Ascending aorta (tissue), 2 donors: ENCODE data around the gene SLC12A2. TPM values are rescaled to one million over a fixed set of nuclear protein-coding genes. Genes with fewer than 3 reads are reported as not detected.

Experiments used
- DNase-seq, 2 donors: peaks; one replicate each; pipeline ENCODE4 v3.0.0-alpha.2; 2019; ENCODE audit warnings: low spot score in 2 of 2
- H3K27ac ChIP-seq, 2 donors: fragments of 200-600 bp; sonication (generic); one replicate each; pipeline ENCODE4 v1.5.1; 2016 to 2017; ENCODE audit warnings: mild to moderate bottlenecking in 1 of 2
- H3K27me3 ChIP-seq: fragments of 200-600 bp; sonication (generic); one replicate; pipeline ENCODE4 v1.5.1; 2017
- H3K36me3 ChIP-seq, 2 donors: fragments of 200-600 bp; sonication (generic); one replicate each; pipeline ENCODE4 v1.5.1; 2016
- H3K4me1 ChIP-seq, 2 donors: fragments of 200-600 bp; sonication (generic); one replicate each; pipeline ENCODE4 v1.5.1; 2016 to 2017; ENCODE audit warnings: mild to moderate bottlenecking in 1 of 2
- H3K4me3 ChIP-seq, 2 donors: fragments of 200-600 bp; sonication (generic); one replicate each; pipeline ENCODE4 v1.5.1; 2016 to 2017; ENCODE audit warnings: mild to moderate bottlenecking in 1 of 2
- H3K9me3 ChIP-seq, 2 donors: fragments of 200-600 bp; sonication (generic); one replicate each; pipeline ENCODE4 v1.5.1; 2016
- CTCF ChIP-seq, 3 experiments: fragments of 200-600 bp in 2 of 3; fragments of 450-650 bp in 1 of 3; sonication (generic) in 2 of 3; IDR thresholded peaks; one replicate each; pipeline ENCODE4 v1.5.1; 2016 to 2019; ENCODE audit warnings: antibody characterized with exemption in 3 of 3, mild to moderate bottlenecking in 1 of 3, moderate library complexity in 1 of 3
- intact Hi-C: fragments of 100-400 bp; cut with DNase I; formaldehyde crosslinking; loops from one replicate; pipeline ENCODE4 v1.15.1; 2023
- total RNA-seq: library from RNA; depleted of rRNA; stranded (reverse); fragments of >200 nt; gene quantifications from one replicate; pipeline ENCODE4 v1.1.0, GENCODE V29; 2016

SLC12A2 gene
- total RNA-seq, 1 donor from 2014 or later, result 11.8 TPM

- TF ChIP-seq CTCF (IDR thresholded peaks at IDR 0.05), result no peak
- H3K9me3 ChIP-seq, result peaks cover 5 to 36% of the 10 kb centered on the region in 2 donors
- no peaks in the 10 kb centered on the region for H3K27me3 ChIP-seq
- H3K4me3 ChIP-seq, result no peak overlapping the region
- no peaks in the 10 kb centered on the region for H3K36me3 ChIP-seq
- intact Hi-C loops, result no loop called here
- no peaks in the 10 kb centered on the region for H3K4me1 ChIP-seq
- no peak for DNase-seq
- H3K27ac ChIP-seq, result no peak overlapping the region
These were observed 13.7 kb downstream of the SLC12A2 start for GRCh38 chr5:128097224-128097623.

GRCh38 chr5:128097781-128098180, 14.2 kb downstream of the SLC12A2 start:
- no peak for TF ChIP-seq CTCF (IDR thresholded peaks at IDR 0.05)
- H3K4me1 ChIP-seq, result no peaks in the 10 kb centered on the region
- intact Hi-C loops, result no loop called here
- H3K36me3 ChIP-seq, result no peaks in the 10 kb centered on the region
- no peak overlapping the region for H3K27ac ChIP-seq
- no peak for DNase-seq
- peaks cover 5 to 36% of the 10 kb centered on the region in 2 donors for H3K9me3 ChIP-seq
- H3K27me3 ChIP-seq, result no peaks in the 10 kb centered on the region
- H3K4me3 ChIP-seq, result no peak overlapping the region

GRCh38 chr5:128099944-128100343, 16.4 kb downstream of the SLC12A2 start:
- Histone ChIP-seq H3K4me3 (no peak overlapping the region), H3K27ac (no peak overlapping the region), H3K27me3 (no peaks in the 10 kb centered on the region), H3K4me1 (no peaks in the 10 kb centered on the region), H3K9me3 (peaks cover 5 to 36% of the 10 kb centered on the region in 2 donors), H3K36me3 (no peaks in the 10 kb centered on the region)
- intact Hi-C loops, result no loop called here
- no peak for TF ChIP-seq CTCF (IDR thresholded peaks at IDR 0.05)
- DNase-seq, result no peak

- Histone ChIP-seq H3K4me1 (no peaks in the 10 kb centered on the region), H3K9me3 (peaks cover 5 to 33% of the 10 kb centered on the region in 2 donors), H3K27me3 (no peaks in the 10 kb centered on the region), H3K27ac (no peak overlapping the region), H3K4me3 (no peak overlapping the region), H3K36me3 (no peaks in the 10 kb centered on the region)
- intact Hi-C loops, result no loop called here
- TF ChIP-seq CTCF (IDR thresholded peaks at IDR 0.05), result no peak
- DNase-seq, result no peak
These were observed 17.4 kb downstream of the SLC12A2 start for GRCh38 chr5:128100860-128101557.

GRCh38 chr5:128101676-128102075, 18.1 kb downstream of the SLC12A2 start:
- H3K27me3 ChIP-seq, result no peaks in the 10 kb centered on the region
- peaks cover 5 to 26% of the 10 kb centered on the region in 2 donors for H3K9me3 ChIP-seq
- H3K36me3 ChIP-seq, result no peaks in the 10 kb centered on the region
- TF ChIP-seq CTCF (IDR thresholded peaks at IDR 0.05), result no peak
- DNase-seq, result no peak
- no peak overlapping the region for H3K4me3 ChIP-seq
- intact Hi-C loops, result no loop called here
- H3K27ac ChIP-seq, result no peak overlapping the region
- H3K4me1 ChIP-seq, result no peaks in the 10 kb centered on the region
